Peyer's patch (tissue), 4 donors: Measurements from ENCODE around the gene VWA1. TPM values are rescaled to one million over a fixed set of nuclear protein-coding genes. Genes with fewer than 3 reads are reported as not detected.

Experiments
- DNase-seq, 3 donors: peaks; one replicate each; pipeline ENCODE4 v3.0.0-alpha.2; 2017 to 2019
- H3K27ac ChIP-seq, 4 donors: fragments of 200-600 bp; sonication (generic); one replicate each; pipeline ENCODE4 v1.5.1; 2016 to 2019
- H3K27me3 ChIP-seq, 2 donors: fragments of 200-600 bp; sonication (generic); one replicate each; pipeline ENCODE4 v1.5.1; 2019
- H3K36me3 ChIP-seq, 3 donors: fragments of 200-600 bp; sonication (generic); one replicate each; pipeline ENCODE4 v1.5.1; 2016 to 2019
- H3K4me1 ChIP-seq, 4 donors: fragments of 200-600 bp; sonication (generic); one replicate each; pipeline ENCODE4 v1.5.1; 2016 to 2019
- H3K4me3 ChIP-seq, 4 donors: fragments of 200-600 bp; sonication (generic); 1 replicate in 3 of 4; 2 replicates in 1 of 4; pipeline ENCODE4 v1.5.1; 2016 to 2019; ENCODE audit warnings: mild to moderate bottlenecking in 1 of 4
- H3K9me3 ChIP-seq, 4 donors: fragments of 200-600 bp; sonication (generic); one replicate each; pipeline ENCODE4 v1.5.1; 2016 to 2019; ENCODE audit warnings: mild to moderate bottlenecking in 1 of 4
- POLR2A ChIP-seq, 2 donors: fragments of 450-650 bp; IDR thresholded peaks; one replicate each; pipeline ENCODE4 v1.5.1; 2017; ENCODE audit warnings: antibody characterized with exemption in 2 of 2, mild to moderate bottlenecking in 2 of 2, moderate library complexity in 2 of 2
- total RNA-seq, 4 donors: library from RNA; depleted of rRNA; stranded (reverse); fragments of >200 nt; gene quantifications; one replicate each; pipeline ENCODE4 v1.1.0, GENCODE V29; 2016
- TF ChIP-seq, protein P1 (sequence below), 6 experiments: fragments of 450-650 bp in 4 of 6; fragments of 200-600 bp in 2 of 6; sonication (generic) in 1 of 6; IDR thresholded peaks; one replicate each; pipeline ENCODE4 v1.5.1; 2017 to 2019; ENCODE audit warnings: antibody characterized with exemption in 6 of 6, mild to moderate bottlenecking in 3 of 6, moderate library complexity in 1 of 6

The VWA1 gene
- total RNA-seq, 4 donors from 2014 or later = 3.2 to 14.0 (median 6.7) TPM

DNA sequence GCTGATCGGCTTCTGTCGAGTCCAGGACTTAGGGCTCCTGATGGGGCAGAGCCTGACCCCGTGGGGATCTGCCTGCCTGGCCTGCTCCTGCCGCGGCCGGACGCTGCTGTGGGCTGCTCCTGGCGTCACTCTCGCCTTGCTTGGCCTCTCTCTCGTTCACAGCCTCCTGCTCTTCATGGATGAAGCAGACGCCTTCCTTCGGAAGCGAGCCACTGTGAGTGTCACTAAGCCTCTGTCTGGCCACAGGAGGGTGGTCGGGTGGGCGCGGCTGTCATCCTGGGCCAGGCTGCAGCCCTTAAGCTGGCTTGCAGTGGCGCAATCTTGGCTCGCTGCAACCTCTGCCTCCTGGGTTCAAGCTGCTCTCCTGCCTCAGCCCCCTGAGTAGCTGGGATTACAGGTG is 52.2 kb downstream of the VWA1 start:
- H3K36me3 ChIP-seq = peaks cover 0 to 74% (median 0%) of the 10 kb centered on the region in 3 donors
- H3K9me3 ChIP-seq = no peaks in the 10 kb centered on the region
- TF ChIP-seq POLR2A (IDR thresholded peaks at IDR 0.05) = no peak
- TF ChIP-seq, protein P1, sequence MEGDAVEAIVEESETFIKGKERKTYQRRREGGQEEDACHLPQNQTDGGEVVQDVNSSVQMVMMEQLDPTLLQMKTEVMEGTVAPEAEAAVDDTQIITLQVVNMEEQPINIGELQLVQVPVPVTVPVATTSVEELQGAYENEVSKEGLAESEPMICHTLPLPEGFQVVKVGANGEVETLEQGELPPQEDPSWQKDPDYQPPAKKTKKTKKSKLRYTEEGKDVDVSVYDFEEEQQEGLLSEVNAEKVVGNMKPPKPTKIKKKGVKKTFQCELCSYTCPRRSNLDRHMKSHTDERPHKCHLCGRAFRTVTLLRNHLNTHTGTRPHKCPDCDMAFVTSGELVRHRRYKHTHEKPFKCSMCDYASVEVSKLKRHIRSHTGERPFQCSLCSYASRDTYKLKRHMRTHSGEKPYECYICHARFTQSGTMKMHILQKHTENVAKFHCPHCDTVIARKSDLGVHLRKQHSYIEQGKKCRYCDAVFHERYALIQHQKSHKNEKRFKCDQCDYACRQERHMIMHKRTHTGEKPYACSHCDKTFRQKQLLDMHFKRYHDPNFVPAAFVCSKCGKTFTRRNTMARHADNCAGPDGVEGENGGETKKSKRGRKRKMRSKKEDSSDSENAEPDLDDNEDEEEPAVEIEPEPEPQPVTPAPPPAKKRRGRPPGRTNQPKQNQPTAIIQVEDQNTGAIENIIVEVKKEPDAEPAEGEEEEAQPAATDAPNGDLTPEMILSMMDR (IDR thresholded peaks at IDR 0.05) = no peak
- no peak overlapping the region for H3K4me3 ChIP-seq
- no peaks in the 10 kb centered on the region for H3K4me1 ChIP-seq
- H3K27me3 ChIP-seq = no peaks in the 10 kb centered on the region
- no peak for DNase-seq
- no peak overlapping the region for H3K27ac ChIP-seq

DNA sequence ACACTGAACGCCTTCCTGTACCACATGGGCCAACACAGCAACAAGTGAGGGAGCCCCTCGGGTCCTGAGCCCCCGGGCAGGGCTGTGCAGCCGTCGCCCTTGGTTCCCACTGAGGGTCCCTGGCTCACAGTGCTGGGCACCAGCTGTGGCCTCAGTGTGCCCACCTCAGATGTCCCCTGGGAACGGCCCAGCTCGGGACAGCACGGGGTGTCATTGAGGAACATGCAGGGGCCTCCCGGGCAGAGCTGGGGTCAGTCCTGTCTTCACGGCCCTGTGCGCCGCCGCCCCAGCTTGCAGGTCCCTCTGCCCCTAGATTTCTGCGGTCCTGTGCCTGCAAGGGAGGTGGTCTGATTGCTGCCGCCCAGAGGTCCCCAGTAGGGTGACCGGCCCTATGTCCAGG is 53.7 kb downstream of the VWA1 start:
- Histone ChIP-seq H3K4me1 (no peaks in the 10 kb centered on the region), H3K4me3 (no peak overlapping the region), H3K27me3 (no peaks in the 10 kb centered on the region), H3K9me3 (no peaks in the 10 kb centered on the region), H3K36me3 (peaks cover 0 to 63% (median 0%) of the 10 kb centered on the region in 3 donors), H3K27ac (no peak overlapping the region)
- DNase-seq = no peak
- TF ChIP-seq, protein P1 (IDR thresholded peaks at IDR 0.05) = no peak
- no peak for TF ChIP-seq POLR2A (IDR thresholded peaks at IDR 0.05)

DNA sequence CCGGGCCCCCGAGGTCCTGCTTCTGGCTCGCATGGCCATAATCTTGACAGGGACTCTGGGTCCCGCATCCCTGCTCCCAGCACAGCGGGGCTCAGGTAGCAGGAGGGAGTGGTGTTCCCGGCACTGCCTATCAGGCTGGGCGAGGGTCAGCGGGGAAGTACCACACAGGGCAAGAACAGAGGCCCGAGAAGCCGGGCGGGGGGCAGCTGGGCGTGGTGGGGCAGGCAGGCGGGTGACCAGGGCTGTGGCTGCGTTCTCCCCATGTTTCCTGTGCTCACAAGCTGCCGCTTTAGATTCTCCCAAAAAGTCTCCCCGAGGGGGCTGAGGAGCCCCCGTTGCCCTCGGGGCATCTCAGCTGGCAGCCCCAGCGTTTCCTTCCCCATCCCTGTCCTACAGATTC is 54.4 kb downstream of the VWA1 start:
- no peaks in the 10 kb centered on the region for H3K4me1 ChIP-seq
- no peak for DNase-seq
- H3K4me3 ChIP-seq = no peak overlapping the region
- no peaks in the 10 kb centered on the region for H3K27me3 ChIP-seq
- TF ChIP-seq POLR2A (IDR thresholded peaks at IDR 0.05) = no peak
- TF ChIP-seq, protein P1 (IDR thresholded peaks at IDR 0.05) = no peak
- no peaks in the 10 kb centered on the region for H3K9me3 ChIP-seq
- peaks cover 0 to 65% (median 0%) of the 10 kb centered on the region in 3 donors for H3K36me3 ChIP-seq
- no peak overlapping the region for H3K27ac ChIP-seq

DNA sequence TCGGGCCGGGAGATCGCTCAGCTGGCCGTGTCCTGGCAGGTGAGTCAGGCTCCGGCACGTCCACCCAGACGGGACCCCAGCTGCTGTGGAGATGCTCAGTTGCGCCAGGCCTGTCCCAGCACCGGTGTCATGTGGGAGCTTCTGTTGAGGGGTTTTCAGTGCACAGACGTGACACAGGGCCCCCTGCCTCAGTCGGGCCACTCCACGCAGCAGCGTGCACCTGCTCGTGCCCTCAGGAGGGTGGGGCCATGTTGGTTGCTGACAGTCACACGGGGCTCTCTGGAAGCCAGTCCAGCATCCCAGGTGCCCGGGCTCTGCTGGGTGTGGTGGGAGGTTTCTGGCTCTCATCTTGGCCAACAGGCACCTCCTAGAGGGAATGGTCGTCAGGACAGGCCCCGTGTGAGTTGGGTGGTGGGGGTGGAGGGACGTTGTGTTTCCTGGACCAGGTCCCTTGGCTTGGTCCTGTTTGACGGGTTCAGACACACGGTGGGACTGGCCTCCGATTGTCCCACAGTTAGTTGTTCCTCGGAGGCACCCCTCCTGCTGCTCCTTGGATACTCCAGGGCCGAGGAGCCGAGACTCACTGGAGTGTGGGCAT is 55.2 kb downstream of the VWA1 start:
- TF ChIP-seq POLR2A (IDR thresholded peaks at IDR 0.05) = no peak
- TF ChIP-seq, protein P1 (IDR thresholded peaks at IDR 0.05) = no peak
- H3K36me3 ChIP-seq = peaks cover 0 to 72% (median 0%) of the 10 kb centered on the region in 3 donors
- DNase-seq = no peak
- no peaks in the 10 kb centered on the region for H3K27me3 ChIP-seq
- no peak overlapping the region for H3K4me3 ChIP-seq
- no peaks in the 10 kb centered on the region for H3K9me3 ChIP-seq
- no peak overlapping the region for H3K27ac ChIP-seq
- no peaks in the 10 kb centered on the region for H3K4me1 ChIP-seq

DNA sequence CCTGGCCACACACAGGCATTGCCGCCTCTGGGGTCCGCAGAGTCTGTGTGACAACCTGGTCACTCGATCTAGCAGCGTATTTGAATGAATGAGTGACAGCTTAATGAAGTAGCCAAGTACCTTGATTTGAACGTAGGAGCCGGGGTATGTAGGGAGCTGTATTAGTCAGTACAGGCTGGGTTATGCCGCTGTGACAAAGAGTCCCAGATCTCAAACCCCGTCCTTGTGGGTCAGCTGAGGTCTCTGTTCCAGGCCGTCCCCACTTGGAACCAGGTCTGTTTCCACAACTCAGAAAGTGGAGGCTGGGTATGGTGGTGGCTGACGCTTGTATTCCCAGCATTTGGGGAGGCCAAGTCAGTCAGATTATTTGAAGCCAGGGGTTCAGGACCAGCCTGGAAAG is 56.1 kb downstream of the VWA1 start:
- Histone ChIP-seq H3K36me3 (peaks cover 0 to 71% (median 0%) of the 10 kb centered on the region in 3 donors), H3K4me3 (no peak overlapping the region), H3K27ac (no peak overlapping the region), H3K9me3 (no peaks in the 10 kb centered on the region), H3K4me1 (no peaks in the 10 kb centered on the region), H3K27me3 (no peaks in the 10 kb centered on the region)
- no peak for DNase-seq
- no peak for TF ChIP-seq POLR2A (IDR thresholded peaks at IDR 0.05)
- TF ChIP-seq, protein P1 (IDR thresholded peaks at IDR 0.05) = no peak

Other genes starting within 250 kb of the VWA1 start
- 10 to 100 TPM in 1 of 4 donors, 1 to 10 TPM in 1, under 1 TPM in 1, not detected in 1; 0.70 to 38.0 (median 3.2) TPM for gene TNFRSF18, start 229.1 kb upstream of the VWA1 start, total RNA-seq
- 1 to 10 TPM in 3 of 4 donors, not detected in 1; 1.6 to 9.1 (median 2.8) TPM for gene TNFRSF4, start 221.5 kb upstream of the VWA1 start, total RNA-seq
- 100 to 1,000 TPM in 3 of 4 donors, 10 to 100 TPM in 1; 88.3 to 280 (median 177) TPM for gene SDF4, start 203.7 kb upstream of the VWA1 start, total RNA-seq
- gene B3GALT6, start 203.5 kb upstream of the VWA1 start, total RNA-seq = 10 to 100 TPM in 2 of 4 donors, 1 to 10 TPM in 2; 9.1 to 13.4 (median 10.6) TPM
- 10 to 100 TPM in 3 of 4 donors, not detected in 1; 23.3 to 58.0 (median 44.2) TPM for gene C1QTNF12, start 189.0 kb upstream of the VWA1 start, total RNA-seq
- gene UBE2J2, start 161.8 kb upstream of the VWA1 start, total RNA-seq = 10 to 100 TPM; 25.6 to 64.2 (median 55.3) TPM
- 10 to 100 TPM in 3 of 4 donors, not detected in 1; 10.9 to 21.6 (median 16.9) TPM for gene SCNN1D, start 155.3 kb upstream of the VWA1 start, total RNA-seq
- 100 to 1,000 TPM in 2 of 4 donors, 10 to 100 TPM in 2; 78.1 to 156 (median 110) TPM for gene ACAP3, start 127.8 kb upstream of the VWA1 start, total RNA-seq
- gene PUSL1, start 127.1 kb upstream of the VWA1 start, total RNA-seq = 10 to 100 TPM; 12.4 to 38.9 (median 24.4) TPM
- gene INTS11, start 111.0 kb upstream of the VWA1 start, total RNA-seq = 100 to 1,000 TPM; 146 to 359 (median 273) TPM
- 10 to 100 TPM; 10.7 to 94.0 (median 84.6) TPM for gene CPTP, start 110.9 kb upstream of the VWA1 start, total RNA-seq
- gene TAS1R3, start 104.4 kb upstream of the VWA1 start, total RNA-seq = 1 to 10 TPM; 2.1 to 5.8 (median 3.0) TPM
- 100 to 1,000 TPM in 3 of 4 donors, 10 to 100 TPM in 1; 76.0 to 196 (median 164) TPM for gene DVL1, start 86.3 kb upstream of the VWA1 start, total RNA-seq
- 10 to 100 TPM; 11.7 to 56.1 (median 35.6) TPM for gene MXRA8, start 77.1 kb upstream of the VWA1 start, total RNA-seq
- gene AURKAIP1, start 60.5 kb upstream of the VWA1 start, total RNA-seq = 100 to 1,000 TPM; 122 to 172 (median 134) TPM
- 1,000 to 10,000 TPM in 1 of 4 donors, 100 to 1,000 TPM in 3; 216 to 1,008 (median 423) TPM for gene CCNL2, start 36.4 kb upstream of the VWA1 start, total RNA-seq
- gene MRPL20, start 28.4 kb upstream of the VWA1 start, total RNA-seq = 10 to 100 TPM; 58.2 to 94.1 (median 78.2) TPM
- gene ANKRD65, start 14.4 kb upstream of the VWA1 start, total RNA-seq = 10 to 100 TPM in 1 of 4 donors, 1 to 10 TPM in 2, under 1 TPM in 1; 0.54 to 11.6 (median 2.0) TPM
- under 1 TPM in 1 of 4 donors, not detected in 3; 0.27 TPM for gene ATAD3C, start 14.0 kb downstream of the VWA1 start, total RNA-seq
- 100 to 1,000 TPM in 1 of 4 donors, 10 to 100 TPM in 3; 26.9 to 130 (median 35.0) TPM for gene ATAD3B, start 36.1 kb downstream of the VWA1 start, total RNA-seq
- gene ATAD3A, start 76.5 kb downstream of the VWA1 start, total RNA-seq = 10 to 100 TPM; 14.9 to 72.6 (median 24.4) TPM
- gene TMEM240, start 104.9 kb downstream of the VWA1 start, total RNA-seq = 1 to 10 TPM in 1 of 4 donors, not detected in 3; 3.6 TPM
- 100 to 1,000 TPM; 146 to 182 (median 163) TPM for gene SSU72, start 139.2 kb downstream of the VWA1 start, total RNA-seq
- gene FNDC10, start 164.4 kb downstream of the VWA1 start, total RNA-seq = 1 to 10 TPM; 4.1 to 6.9 (median 5.7) TPM
- gene MIB2, start 179.8 kb downstream of the VWA1 start, total RNA-seq = 100 to 1,000 TPM in 3 of 4 donors, 10 to 100 TPM in 1; 68.3 to 162 (median 113) TPM
- 1 to 10 TPM; 1.8 to 5.9 (median 4.1) TPM for gene MMP23B, start 196.5 kb downstream of the VWA1 start, total RNA-seq
- gene CDK11B, start 223.3 kb downstream of the VWA1 start, total RNA-seq = 100 to 1,000 TPM in 1 of 4 donors, 10 to 100 TPM in 3; 25.7 to 124 (median 40.9) TPM